Fibroblast of skin of right quadriceps (primary cell): ENCODE measurements around the gene YTHDC1.
"Not testable (repeated sequence)": the region's sequence is repeated elsewhere in the genome, so short reads cannot be mapped to it uniquely, and the experiment has no call there.

Source experiments
- DNase-seq: peaks from one replicate; pipeline ENCODE4 v3.0.0-alpha.2; 2013

Gene YTHDC1

GRCh38 chr4:68287704-68288392 lies 62.0 kb downstream of the YTHDC1 start:
- DNase-seq, result no peak

DNA sequence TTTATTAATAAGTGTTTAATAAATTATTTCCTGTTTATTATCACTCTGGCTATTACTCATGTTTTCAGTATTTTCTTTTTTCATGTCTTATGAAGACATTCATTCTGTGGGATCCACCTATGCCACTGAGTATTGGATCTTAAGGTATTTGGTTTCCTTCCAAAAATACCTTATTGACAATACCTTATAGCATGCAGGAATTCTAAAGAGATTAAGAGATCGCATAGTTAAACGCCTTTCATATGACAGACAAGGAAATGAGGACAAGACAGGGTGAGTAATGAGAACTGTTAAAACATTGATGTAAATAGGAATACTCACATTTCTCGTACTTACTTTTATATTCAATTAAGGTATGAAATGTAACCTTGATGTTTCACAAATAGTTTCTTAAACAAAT lies 66.2 kb downstream of the YTHDC1 start:
- no peak for DNase-seq

GRCh38 chr4:68283095-68283494 lies 66.8 kb downstream of the YTHDC1 start:
- DNase-seq, result no peak

DNA sequence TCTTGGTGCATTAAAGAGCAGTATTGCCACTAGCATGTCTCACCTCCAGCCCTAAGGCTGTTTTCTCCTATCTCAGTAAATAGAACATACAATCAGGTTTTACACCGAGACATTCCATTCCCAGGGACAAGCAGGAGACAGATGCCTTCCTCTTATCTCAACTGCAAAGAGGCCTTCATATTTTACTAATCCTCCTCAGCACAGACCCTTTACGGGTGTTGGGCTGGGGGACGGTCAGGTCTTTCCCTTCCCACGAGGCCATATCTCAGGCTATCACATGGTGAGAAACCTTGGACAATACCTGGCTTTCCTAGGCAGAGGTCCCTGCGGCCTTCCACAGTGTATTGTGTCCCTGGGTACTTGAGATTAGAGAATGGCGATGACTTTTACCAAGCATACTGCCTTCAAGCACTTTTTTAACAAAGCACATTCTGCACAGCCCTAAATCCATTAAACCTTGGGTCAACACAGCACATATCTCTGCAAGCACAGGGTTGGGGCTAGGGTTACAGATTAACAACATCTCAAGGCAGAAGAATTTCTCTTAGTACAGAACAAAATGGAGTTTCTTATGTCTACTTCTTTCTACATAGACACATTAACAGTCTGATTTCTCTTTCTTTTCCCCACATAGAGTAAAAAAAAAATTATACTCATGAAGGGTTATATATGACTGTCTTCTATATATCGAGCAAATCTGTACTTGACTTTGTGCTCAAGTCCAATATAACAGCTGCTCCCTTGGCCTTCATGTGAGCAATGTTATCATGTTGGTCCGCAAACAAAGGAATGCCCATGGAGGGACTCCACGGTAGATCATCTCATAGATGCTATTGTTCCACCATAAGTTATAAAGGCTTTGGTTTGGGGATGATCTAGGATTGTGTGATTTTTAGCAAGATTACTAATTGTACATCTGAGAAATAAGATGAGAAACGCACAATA lies 67.8 kb downstream of the YTHDC1 start:
- DNase-seq, result not testable (repeated sequence)

DNA sequence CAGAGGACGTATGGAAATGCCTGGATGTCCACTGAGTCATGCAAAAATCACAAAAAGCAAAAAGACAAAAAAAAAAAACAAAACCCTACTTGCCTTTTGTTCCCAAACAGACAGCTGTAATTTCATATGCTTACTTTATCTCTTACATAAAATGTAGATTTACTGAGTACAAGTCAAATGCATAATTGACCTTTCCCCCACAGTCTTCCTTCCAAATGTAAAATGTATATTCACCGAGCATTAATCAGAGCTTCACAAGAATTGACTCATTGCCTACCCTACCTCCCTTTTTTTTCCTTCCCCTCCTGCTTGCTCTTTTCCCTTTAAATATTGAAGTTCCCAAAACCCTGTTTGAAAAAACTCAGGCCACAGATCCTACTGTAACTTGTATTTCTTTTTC lies 71.9 kb downstream of the YTHDC1 start:
- no peak for DNase-seq

DNA sequence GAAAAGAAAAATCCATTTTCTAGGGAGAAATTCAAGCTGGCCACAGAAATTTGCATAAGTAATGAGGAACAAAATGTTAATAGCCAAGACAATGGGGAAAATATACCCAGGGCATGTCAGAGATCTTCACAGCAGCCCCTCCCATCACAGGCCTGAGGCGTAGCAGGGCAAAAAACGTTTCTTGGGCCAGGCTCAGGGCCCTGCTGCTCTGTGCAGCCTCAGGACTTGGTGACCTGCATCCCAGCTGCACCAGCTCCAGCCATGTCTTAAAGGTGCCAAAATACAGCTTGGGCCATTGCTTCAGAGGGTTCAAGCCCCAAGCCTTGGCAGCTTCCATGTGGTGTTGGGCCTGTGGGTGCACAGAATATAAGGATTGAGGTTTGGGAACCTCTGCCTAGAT lies 72.3 kb downstream of the YTHDC1 start:
- DNase-seq, result no peak

- DNase-seq, result no peak
Measured at GRCh38 chr4:68272860-68273259, 77.0 kb downstream of the YTHDC1 start.

- DNase-seq, result no peak
Measured at GRCh38 chr4:68272380-68272779, 77.5 kb downstream of the YTHDC1 start.

GRCh38 chr4:68271851-68272357 lies 78.0 kb downstream of the YTHDC1 start:
- peak; percentile 53 for DNase-seq

DNA sequence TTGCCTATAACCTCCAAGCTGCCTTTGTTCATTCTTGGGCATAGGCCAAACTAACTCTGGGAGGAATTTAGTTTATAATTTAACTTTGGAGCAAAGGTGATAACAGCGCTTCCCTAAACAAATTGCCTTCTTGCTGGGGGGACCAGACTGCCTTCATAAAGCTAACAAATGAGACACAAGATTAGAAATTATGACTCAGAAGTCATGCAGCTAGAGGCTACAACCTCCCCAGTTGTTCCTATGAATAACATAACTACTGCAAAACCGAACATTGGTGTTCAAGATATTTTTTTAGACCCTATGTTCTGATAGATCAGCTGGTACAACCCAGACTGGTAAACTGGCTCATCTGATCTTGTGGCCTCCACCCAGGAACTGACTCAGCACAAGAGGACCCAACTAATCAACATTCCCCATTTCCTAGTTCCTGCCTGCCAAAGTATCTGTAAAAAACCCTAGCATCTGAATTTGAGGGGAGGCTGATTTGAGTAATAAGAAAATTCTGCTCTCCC lies 82.4 kb downstream of the YTHDC1 start:
- DNase-seq, result peak; percentile 11

DNA sequence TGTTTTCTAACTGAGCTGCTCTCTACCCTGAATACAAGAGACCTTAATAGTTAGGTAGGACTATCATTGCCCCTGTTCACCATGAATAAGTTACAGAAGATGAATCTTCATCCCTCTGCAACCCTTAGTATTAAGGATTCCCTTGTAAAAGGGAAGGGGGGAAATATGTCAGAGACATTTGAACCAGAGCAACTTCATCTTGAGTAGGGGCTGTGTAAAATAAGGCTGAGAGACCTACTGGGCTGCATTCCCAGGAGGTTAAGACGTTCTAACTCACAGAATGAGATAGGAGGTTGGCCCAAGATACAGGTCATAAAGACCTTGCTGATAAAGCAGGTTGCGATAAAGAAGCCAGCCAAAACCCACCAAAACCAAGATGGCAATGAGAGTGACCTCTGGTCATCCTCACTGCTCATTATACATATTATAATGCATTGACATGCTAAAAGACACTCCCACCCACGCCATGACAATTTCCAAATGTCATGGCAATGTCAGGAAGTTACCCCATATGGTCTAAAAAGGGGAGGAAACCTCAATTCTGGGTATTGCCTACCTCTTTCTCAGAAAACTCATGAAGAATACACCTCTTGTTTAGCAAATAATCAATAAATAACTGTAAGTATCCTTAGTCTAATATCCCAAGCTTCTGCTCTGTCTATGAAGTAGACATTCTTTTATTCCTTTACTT lies 84.9 kb downstream of the YTHDC1 start:
- DNase-seq, result no peak
